Measurements from ENCODE around the gene MPP4.
"Not testable (repeated sequence)": the region's sequence is repeated elsewhere in the genome, so short reads cannot be mapped to it uniquely, and the experiment has no call there.

MPP4 gene

GRCh38 chr2:201671205-201671604, 27.2 kb downstream of the MPP4 start:
- DNase-seq, result not testable (repeated sequence)

GRCh38 chr2:201669865-201670264, 28.6 kb downstream of the MPP4 start:
- DNase-seq, result no peak

GRCh38 chr2:201668402-201668910, 30.0 kb downstream of the MPP4 start:
- no peak for DNase-seq

GRCh38 chr2:201664334-201664733, 34.1 kb downstream of the MPP4 start:
- DNase-seq, result no peak

GRCh38 chr2:201661366-201661765, 37.1 kb downstream of the MPP4 start:
- DNase-seq, result no peak

- DNase-seq, result no peak
Measured at GRCh38 chr2:201660293-201660895, 38.0 kb downstream of the MPP4 start.

- no peak for DNase-seq
Measured at GRCh38 chr2:201656740-201657139, 41.7 kb downstream of the MPP4 start.

- no peak for DNase-seq
Measured at GRCh38 chr2:201656102-201656501, 42.3 kb downstream of the MPP4 start.

- DNase-seq, result no peak
Measured at GRCh38 chr2:201654616-201655384, 43.6 kb downstream of the MPP4 start.

- no peak for DNase-seq
Measured at GRCh38 chr2:201653221-201653620, 45.2 kb downstream of the MPP4 start.

GRCh38 chr2:201649442-201649841, 49.0 kb downstream of the MPP4 start:
- no peak for DNase-seq

- no peak for DNase-seq
Measured at GRCh38 chr2:201647431-201647830, 51.0 kb downstream of the MPP4 start.

GRCh38 chr2:201644001-201644400, 54.4 kb downstream of the MPP4 start:
- DNase-seq, result no peak

GRCh38 chr2:201643216-201643890, 55.1 kb downstream of the MPP4 start, which contains the start of gene TMEM237:
Gene TMEM237 (minus strand): TSS chr2:201643503. CDS start chr2:201643400, 103 bp downstream.
- peak in 5 of 6 experiments; percentile 44 to 77 (median 60) for DNase-seq

- peak; percentile 75 to 94 (median 81) for DNase-seq
Measured at GRCh38 chr2:201642579-201643215, 55.7 kb downstream of the MPP4 start.

GRCh38 chr2:201642086-201642578, 56.3 kb downstream of the MPP4 start:
- DNase-seq, result peak in 1 of 6 experiments; percentile 62

- DNase-seq, result no peak
Measured at GRCh38 chr2:201639205-201639604, 59.2 kb downstream of the MPP4 start.

- no peak for DNase-seq
Measured at GRCh38 chr2:201638326-201638725, 60.1 kb downstream of the MPP4 start.

GRCh38 chr2:201633661-201634249, 64.7 kb downstream of the MPP4 start:
- DNase-seq, result no peak

GRCh38 chr2:201631041-201631440, 67.4 kb downstream of the MPP4 start:
- DNase-seq, result no peak

GRCh38 chr2:201630577-201630976, 67.9 kb downstream of the MPP4 start:
- DNase-seq, result no peak

GRCh38 chr2:201628545-201628944, 69.9 kb downstream of the MPP4 start:
- no peak for DNase-seq
